Measurements from ENCODE around the gene PSMD4.
A peak's percentile ranks its signal among the peaks of the same experiment; 100 is the strongest.
"Not testable (repeated sequence)": the region's sequence is repeated elsewhere in the genome, so short reads cannot be mapped to it uniquely, and the experiment has no call there.

PSMD4 gene

DNA sequence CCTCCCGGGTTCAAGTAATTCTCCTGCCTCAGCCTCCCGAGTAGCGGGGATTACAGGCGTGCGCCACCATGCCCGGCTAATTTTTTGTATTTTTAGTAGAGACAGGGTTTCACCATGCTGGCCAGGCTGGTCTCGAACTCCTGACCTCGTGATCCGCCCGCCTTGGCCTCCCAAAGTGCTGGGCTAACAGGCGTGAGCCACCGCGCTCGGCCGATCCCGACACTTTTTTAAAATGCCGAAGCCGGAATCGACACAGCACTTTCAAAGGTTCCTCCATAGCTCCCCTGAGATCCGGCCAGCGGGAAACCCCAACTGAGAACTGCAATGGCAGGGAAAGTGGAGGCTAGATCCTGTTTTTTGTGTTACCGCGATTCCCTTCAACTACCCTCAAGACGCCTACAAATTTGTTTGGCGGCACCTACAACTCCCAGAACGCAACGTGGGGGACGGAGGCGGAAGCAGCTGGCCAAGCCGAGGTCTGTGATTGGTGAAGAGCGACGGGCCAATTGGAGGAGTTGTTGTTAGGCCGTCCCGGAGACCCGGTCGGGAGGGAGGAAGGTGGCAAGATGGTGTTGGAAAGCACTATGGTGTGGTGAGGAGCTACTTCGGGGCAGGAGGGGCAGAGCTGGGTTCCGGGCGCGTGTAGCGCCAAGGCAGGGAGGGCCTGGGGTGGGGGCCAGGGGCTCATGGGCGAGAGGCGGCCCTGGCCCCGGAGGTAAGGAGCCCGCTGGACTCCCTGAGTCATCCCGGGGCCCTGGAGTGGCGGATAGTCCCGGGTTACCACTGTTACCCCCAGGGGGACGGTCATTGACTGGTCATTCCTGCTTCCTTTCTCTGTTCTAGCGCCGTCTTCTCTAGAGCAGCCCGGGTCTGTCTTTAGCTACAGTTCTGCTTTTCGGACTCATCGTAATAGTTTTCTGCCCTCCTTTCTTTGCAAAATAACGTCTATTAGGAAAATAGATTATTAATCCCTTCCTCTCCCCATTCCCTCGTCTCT is at the start of gene PSMD4:
Gene PSMD4, plus strand, starts transcription at position 518 of the 997 bp plus-strand sequence. Its CDS starts 49 bp downstream, at position 567.
- peak; percentile 96 for DNase-seq

DNA sequence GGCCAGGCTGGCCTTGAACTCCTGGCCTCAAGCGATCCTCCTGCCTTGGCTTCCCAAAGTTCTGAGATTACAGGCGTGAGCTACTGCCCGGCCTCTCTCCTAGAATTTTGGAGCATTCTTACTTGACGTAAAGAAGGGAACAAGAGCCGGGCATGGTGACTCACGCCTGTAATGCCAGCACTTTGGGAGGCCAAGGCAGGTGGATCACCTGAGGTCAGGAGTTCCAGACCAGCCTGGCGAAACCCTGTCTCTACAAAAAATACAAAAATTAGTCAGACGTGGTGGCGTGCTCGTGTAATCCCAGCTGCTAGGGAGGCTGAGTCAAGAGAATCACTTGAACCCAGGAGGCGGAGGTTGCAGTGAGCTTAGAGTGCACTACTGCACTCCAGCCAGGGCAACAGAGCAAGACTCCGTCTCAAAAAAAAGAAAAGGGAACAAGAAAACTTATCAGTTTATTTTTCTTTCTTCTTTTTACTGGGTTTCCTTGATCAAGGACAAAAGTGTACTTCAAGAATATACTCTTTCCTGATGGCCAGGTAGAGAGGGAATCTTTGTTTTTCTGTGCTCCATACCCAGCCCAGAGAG is 49.1 kb upstream of the PSMD4 start:
- not testable (repeated sequence) for DNase-seq

DNA sequence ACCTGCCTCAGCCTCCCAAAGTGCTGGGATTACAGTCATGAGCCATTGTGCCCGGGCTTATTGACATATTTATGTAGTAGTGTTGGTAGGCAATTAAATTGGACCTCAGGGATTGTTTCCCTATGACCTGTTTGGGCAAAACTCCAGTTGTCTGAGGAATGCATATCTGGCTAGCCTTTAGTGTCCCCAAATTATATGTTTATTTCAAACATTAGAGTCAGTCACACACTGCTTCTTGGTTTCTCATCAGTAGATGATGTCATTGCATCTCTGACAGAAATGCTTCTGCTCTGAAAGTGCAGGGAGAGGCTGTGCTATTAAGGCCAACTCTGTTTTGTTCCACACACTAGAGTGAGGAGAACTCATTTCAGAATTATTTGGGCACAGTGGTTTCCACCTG is 43.7 kb upstream of the PSMD4 start:
- no peak for DNase-seq

DNA sequence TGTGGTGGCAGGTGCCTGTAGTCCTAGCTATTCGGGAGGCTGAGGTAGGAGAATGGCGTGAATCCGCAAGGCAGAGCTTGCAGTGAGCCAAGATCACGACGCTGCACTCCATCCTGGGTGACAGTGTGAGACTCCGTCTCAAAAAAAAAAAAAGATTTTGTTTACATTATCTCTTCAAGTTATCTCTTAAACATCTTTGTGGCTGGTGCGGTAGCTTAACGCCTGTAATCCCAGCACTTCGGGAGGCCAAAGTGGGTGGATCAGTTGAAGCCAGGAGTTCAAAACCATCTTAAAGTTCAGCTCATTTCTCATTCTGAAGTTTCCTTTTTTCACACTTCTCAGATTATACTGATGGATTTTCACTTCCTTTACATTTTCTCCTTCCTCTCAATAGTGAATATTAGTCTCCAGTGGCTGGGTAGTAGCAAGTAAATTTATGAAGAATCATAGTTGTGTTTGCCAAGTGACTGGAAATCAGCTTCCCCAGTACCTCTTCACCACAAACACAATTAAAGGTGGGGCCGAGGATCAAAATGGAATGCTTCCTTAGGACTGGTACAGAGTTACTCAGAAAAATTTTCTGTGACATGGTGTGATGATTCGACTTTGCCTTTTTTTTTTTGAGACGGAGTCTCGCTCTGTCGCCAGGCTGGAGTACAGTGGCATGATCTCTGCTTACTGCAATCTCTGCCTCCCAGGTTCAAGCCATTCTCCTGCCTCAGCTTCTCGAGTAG is 42.4 kb upstream of the PSMD4 start:
- no peak for DNase-seq

DNA sequence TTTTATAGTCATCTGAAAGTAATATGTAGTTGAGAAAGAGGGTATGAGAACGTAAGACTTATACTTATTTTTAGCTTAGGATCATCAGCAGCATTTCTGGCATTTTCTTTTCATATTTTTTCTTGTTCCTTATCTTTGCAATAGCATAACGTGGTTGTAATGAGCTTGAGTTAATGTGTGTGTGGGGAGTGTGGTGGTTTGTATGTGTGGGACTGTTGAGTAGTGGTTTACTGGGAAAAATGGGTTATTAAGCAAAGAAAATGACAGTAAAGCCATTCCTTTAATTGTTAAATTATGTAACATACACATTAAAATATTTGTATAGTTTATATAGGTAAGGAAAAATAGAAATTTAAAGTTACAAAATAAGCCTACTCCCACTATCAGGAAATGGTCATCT is 41.0 kb upstream of the PSMD4 start:
- DNase-seq: no peak

DNA sequence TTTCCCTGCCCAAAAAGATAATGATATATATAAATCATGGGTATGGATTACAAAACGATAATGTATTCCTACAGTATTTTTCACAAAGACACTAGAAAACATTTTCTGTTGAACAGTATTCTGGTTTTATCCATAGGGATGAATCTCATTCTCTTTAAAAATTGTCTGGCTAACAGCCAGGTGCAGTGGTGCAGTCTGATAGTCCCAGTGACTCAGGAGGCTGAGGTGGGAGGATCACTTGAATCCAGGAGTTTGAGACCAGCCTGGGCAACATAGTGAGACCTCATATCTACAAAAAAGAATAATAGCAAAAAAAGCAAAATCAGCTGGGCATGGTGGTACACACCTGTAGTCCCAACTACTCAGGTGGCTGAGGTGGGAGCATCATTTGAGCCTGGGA is 32.9 kb upstream of the PSMD4 start:
- no peak for DNase-seq

DNA sequence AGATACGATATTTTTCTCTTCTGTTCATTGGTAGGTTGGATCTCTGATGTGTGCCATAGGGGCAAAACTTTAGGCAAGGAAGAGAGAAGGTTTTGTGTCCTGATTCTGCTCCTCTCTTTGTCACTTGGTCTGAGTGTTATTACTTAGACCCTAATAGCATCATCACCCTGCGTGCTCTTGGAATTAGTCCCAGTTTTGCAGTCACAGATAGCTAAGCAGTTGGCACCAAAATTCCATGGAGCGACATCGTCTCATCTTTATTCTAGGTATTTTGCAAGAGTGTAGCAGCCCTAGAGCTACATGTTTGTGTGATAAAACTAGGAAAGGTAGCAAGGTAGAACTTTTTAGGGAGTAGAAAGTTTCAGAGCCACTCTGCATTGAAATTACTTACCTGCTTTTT is 32.4 kb upstream of the PSMD4 start:
- no peak for DNase-seq

DNA sequence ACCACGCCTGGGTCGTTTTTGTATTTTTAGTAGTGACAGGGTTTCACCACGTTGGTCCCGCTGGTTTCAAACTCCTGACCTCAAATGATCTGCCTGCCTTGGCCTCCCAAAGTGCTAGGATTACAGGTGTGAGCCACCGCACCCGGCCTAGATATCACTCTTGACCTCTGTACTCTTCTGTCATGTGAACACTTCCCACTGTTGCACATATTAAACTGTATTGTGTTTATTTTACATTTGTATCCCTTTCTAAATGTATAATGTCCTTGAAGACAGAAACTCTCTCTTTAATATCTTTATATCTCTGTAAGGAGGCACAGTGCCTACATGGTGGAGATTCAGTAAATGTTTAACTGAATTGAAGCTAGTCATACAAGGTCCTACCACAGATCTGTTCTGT is 19.3 kb upstream of the PSMD4 start:
- no peak for DNase-seq

DNA sequence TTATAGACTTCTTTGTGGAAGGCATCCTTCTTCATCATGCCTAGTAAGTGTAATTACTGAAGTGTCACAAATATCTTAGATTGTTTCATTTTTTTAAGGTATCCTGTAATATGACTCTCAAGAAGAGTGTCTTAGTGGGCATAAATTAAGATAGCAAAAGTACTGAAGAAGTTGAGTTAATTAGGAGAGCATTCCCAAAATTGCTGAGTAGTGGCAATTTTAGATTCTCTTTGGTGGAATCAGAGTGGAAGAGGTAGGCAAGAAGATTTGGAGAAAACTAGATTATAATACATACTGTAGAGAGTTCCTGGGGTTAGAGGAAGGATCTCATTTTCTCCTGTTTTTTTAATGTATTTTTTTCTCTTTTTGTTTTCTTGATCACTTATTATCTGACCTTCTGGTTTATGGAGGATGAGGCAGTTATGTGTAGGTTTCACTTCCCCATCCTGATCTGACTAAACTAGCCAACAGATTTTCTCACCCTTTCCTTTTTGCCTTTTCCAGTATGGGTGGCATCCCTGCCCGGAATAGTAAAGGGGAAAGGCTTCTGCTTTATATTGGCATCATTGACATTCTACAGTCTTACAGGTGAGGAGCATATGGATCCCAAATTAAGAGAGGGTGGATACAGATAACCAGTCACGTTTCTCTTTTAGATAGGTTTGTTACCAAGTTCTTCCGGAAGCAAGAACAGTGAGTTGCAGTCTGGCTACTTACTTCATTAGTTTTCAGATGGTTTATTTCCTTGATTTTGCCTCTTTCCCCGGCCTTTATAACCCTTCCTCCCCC is 16.7 kb upstream of the PSMD4 start:
- no peak for DNase-seq

DNA sequence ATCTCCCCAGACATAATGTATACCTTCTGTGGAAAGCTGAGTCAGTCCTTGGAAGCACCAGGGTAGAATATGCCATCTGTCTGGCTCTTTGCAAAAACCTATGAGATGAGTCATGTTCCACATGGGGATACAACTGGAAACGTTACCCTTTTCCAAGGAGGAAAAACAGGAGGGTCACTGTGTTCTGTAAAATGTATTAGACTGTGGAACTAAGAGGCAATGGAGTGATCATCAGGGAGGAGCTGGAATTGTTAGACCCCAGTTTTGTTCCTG is 16.1 kb upstream of the PSMD4 start:
- no peak for DNase-seq

DNA sequence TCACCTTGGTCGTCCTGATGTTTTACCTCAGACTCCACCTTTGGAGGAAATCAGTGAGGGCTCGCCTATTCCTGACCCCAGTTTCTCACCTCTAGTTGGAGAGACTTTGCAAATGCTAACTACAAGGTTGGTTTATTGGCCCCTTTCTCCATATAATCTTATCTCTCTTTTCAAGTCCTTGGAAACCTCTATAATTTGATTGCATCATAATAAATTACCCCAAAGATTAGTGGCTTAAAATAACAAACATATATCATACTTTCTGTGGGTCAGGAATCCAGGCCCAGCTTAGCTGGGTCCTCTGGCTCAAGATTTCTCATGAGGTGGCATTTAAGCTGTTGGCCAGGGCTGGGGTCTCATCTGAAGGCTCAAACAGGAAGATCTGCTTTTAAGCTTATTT is 12.1 kb upstream of the PSMD4 start:
- no peak for DNase-seq

DNA sequence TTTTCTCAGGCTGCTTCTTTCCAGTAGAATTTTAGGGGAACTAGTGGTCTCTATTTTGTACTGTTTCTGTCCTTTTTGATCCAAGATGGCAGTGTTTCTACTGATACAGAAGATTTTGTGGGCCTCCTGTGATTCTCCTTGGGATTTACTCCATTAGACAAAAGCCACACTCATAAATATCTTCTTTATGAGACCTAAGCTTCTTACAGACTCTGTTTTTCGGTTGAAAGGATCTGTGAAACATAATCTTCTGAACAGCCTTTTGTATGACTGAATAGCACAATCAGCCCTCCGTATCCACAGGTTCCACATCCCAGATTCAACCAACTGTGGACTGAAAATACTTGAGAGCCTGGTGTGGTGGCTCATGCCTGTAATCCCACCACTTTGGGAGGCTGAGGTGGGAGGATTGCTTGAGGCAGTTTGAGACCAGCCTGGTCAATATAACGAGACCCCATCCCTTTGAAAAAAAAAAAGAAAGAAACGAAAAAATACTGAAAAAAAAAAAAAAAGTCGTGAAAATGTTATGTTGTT is 10.8 kb upstream of the PSMD4 start:
- DNase-seq: no peak

DNA sequence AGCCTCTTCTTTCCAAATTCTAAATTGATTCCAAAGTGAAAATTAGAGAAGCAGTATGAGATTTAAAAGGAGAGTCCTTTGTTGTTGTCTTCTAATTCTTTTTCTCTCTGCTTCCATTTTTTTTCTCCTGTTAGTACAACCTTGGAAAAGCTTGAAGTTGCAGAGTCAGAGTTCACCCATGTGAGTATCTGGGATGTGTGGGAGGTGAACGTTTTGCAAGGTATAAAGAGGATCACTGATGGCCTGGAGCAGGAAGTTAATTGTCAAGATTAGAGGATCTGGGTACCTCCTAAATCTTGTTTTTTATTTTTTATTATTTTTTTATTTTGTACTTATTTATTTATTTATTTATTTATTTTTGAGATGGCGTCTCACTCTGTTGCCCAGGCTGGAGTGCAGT is 7.7 kb upstream of the PSMD4 start:
- no peak for DNase-seq

DNA sequence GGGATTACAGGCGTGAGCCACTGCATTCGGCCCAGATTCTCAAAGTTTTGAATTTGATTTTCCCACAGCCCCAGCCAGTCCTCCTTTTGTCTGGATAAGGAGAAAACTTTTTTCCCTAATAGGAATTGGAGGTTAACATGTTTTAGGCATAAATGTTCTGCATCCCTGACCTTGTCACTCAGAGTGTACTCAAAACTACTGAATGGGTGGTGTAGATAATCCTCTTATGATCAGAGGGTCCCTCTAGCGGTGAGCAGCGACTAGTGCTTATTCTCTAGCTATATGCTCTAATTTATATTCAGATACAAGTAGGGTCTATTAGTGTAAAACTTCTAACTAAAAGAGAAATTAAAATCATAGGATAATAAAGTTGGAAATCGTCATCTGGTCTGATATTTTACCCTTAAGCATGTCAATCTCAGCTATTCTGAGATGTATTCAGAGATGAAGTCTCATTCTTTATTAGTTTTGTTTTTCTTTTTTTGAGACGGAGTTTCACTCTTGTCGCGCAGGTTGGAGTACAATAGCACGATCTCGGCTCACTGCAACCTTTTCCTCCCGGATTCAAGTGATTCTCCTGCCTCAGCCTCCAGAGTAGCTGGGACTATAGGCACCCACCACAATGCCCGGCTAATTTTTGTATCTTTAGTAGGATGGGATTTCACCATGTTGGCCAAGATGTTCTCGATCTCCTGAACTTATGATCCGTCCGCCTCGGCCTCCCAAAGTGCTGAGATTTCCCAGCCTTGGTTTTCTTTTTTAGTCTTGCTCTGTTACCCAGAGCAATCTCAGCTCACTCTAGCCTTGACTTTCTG is 2.7 kb upstream of the PSMD4 start:
- peak; percentile 80 for DNase-seq

DNA sequence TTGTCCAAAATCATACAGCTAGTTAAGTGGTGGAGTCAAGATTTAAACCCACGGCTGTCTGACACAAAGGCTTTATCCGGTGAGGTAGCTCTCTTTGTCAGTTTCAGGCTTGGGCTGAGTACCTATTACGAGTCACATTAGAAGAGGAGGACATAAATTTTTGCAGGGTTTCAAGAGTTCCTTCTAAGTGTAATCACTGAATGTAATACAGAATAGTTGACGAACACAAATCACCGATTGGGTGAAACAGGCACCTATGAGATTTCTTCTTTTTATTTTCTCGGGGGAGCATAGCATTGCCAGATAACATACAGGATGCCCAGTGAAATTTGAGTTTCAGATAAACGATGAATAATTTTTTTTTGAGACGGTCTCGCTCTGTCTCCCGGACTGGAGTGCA is 847 bp downstream of the PSMD4 start:
- DNase-seq: peak; percentile 7

DNA sequence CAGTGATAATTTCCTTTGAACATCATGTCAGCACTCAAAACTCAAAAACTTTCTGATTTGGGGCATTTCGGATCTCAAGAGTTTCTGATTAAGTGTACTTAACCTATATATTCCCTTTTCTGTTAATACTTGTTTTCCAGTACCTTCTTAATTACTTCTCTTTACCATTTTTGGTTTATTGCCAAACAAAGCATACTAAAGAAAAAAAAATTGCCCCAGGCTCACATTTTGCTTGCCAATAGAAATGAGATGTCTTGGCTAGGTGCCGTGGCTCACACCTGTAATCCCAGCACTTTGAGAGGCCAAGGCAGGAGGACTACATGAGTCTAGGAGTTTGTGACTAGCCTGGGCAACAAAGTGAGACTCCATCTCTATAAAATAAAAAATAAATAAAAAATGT is 4.8 kb downstream of the PSMD4 start:
- DNase-seq: no peak

DNA sequence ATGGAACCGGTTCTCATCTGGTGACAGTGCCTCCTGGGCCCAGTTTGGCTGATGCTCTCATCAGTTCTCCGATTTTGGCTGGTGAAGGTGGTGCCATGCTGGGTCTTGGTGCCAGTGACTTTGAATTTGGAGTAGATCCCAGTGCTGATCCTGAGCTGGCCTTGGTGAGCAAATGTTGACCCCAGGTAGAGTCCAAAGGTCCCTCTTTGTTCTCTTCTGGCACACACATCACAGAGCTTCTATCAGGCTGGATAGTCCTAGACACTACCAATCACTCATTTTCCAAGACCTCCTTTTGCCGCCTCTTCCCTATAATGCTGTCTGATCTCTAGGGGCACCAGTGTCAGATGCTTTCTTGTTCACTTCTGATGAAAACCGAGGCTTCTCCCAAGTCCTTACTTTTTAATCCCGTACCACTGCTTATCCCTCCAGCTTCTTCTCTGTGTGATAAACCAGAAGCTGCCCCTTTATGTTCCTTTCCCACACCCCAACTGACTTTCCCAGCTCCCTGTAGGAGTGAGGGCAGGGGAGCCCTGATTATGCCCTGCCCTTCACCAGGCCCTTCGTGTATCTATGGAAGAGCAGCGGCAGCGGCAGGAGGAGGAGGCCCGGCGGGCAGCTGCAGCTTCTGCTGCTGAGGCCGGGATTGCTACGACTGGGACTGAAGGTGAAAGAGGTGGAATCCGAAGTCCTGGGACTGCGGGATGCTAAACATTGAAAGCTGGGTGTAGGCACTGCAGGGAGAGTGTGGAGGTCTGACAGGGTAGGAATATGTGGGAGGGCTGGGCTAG is 11.1 kb downstream of the PSMD4 start:
- DNase-seq: no peak

DNA sequence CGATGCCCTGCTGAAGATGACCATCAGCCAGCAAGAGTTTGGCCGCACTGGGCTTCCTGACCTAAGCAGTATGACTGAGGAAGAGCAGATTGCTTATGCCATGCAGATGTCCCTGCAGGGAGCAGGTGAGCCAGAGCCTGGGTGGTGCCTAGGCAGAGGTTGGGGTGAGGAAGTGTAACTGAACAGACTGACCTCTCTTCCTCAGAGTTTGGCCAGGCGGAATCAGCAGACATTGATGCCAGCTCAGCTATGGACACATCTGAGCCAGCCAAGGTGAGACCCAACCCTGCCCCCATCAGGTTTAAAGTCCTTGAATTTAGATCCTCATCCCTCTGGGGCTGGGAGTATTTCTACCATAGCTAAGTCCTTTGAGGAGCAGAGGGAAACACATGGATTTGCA is 11.8 kb downstream of the PSMD4 start:
- no peak for DNase-seq

DNA sequence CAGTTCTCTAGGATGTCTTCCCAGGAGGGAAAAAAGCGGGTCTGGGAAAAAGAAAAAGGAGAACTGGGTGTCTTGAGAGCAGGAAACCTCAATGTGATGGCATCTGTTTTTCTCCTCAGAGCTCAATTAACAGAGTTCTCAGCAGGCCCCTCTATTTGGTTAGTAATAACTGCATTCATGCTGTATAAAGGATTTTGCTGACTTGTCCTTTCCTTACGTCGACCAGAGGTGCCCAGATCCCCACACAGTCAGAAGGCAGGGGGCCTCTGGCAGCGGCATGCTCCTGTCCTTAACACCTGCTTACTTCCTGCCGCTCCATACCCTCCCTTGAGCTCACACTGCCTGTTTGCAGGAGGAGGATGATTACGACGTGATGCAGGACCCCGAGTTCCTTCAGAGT is 12.3 kb downstream of the PSMD4 start:
- no peak for DNase-seq

DNA sequence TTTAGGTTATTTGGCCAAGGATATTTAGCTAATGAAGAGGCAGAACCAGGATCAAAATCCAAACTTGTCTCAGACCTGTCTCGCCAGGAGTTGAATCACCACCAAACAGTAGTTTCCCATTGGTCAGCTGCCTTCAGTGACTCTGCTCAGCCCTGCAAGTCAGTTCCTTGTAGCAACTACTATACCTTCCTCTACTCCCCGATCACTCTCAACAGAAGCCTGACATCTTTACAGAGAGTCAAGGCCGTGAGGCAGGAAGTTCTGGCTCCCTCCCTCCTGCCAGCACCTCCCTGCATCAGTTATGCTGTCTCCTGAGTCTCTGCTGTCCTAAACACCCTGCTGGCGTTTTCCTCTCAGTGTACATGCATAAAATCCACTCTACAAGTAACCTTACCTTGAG is 13.2 kb downstream of the PSMD4 start:
- DNase-seq: no peak

DNA sequence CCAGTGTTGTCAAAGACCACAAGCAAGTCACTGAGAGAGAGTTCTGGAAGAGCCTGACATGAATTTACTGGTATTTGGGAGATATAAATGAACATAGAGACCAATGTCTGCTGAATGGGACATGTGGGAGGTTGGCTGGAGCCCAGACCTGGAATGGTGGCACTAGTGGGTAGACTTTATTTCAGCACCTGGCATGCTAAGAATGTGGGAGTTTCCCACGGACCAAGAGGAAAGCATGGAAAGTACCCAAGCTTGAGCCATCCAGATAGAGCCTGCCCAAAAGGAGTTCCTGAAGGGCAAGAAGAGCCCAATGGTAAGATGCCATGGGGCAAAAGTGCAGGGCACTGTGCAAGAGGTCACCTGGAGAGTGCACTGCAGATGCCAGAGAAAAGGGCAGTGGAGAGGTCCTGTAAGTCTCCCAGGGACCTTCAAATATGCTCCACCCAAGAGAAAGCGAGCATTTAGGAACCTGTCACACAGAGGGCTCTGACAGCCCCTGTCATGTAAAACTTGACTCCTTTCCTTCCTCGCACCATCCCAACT is 19.5 kb downstream of the PSMD4 start:
- no peak for DNase-seq

Measured in CD4-positive, alpha-beta T cell treated with Interleukin-12 subunit alpha and Interleukin-12 subunit beta, for 1 hour (primary cell).